HUES6 (cell line): ENCODE data around the gene SELENOW.

ENCODE experiments used
- H3K27ac ChIP-seq: 2 replicates; pipeline ENCODE4 v1.7.0; 2013; ENCODE audit warnings: low read depth, mild to moderate bottlenecking, low read length, inconsistent platforms
- H3K27me3 ChIP-seq: 2 replicates; pipeline ENCODE4 v1.6.1; 2013; ENCODE audit warnings: low read length; ENCODE audit not compliant: control insufficient read depth, insufficient read depth
- H3K36me3 ChIP-seq: 2 replicates; pipeline ENCODE4 v1.6.1; 2013; ENCODE audit warnings: low read length; ENCODE audit not compliant: control insufficient read depth, insufficient read depth
- H3K4me1 ChIP-seq: 2 replicates; pipeline ENCODE4 v1.6.1; 2013; ENCODE audit warnings: low read length; ENCODE audit not compliant: control insufficient read depth, insufficient read depth
- H3K4me3 ChIP-seq: 2 replicates; pipeline ENCODE4 v1.5.1; 2013; ENCODE audit warnings: low read depth, low read length
- H3K9ac ChIP-seq: one replicate; pipeline ENCODE4 v1.6.1; 2013; ENCODE audit warnings: mild to moderate bottlenecking, low read length
- H3K9me3 ChIP-seq: 2 replicates; pipeline ENCODE4 v1.6.1; 2013; ENCODE audit warnings: low read depth, low read length; ENCODE audit not compliant: control insufficient read depth, insufficient read depth

Gene SELENOW

DNA sequence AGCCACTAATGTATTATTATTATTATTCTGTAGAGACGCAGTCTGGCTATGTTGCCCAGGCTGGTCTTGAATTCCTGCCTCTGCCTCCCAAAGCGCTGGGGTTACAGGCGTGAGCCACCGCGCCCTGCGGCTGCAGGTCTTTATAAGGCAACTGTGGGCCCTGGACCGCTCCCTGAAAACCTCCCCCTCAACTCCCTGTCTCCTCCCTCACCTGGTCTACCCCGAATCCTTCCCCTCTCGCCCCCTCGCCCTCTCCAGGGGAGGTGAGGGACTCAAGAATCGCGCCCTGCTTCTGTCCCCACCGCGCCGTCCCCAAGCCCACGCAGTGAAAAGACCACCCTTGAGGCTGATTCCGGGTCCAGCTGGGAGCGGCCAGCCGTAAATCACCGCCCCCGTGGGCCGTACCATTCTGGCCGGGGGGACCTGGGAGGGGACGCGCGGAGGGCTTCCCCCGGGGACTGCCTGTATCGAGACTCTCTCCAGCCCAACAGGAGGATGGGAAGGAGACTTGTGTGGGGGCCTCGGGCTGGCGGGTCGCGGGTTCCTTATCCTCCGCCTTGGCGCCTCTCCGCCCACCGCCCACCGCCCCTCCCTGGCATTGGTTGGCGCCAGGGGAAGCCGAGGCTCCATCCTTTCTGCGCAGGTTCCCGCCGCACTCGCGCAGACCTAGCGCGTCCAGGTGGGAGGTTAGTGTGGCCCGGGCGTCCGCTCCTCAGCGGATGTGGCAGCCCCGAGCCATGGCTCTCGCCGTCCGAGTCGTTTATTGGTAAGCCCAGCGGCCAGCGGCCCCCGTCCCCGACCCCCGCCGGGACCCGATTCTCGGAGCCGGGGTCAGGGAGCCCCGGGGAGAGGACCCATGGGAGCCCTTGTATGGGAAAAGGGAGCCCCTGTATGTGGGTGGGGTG lies at the start of gene SELENOW:
Gene SELENOW, plus strand, starts transcription at position 655 of the 905 bp plus-strand sequence. Its CDS starts 83 bp downstream, at position 738.
- Histone ChIP-seq H3K36me3 (peaks cover 30% of the 10 kb centered on the region), H3K9me3 (no peaks in the 10 kb centered on the region), H3K4me3 (peak within 1 kb of the TSS; percentile 86), H3K27me3 (no peaks in the 10 kb centered on the region), H3K27ac (peak within 1 kb of the TSS; percentile 100), H3K4me1 (peaks cover 20% of the 10 kb centered on the region), H3K9ac (peak within 1 kb of the TSS; percentile 99)

GRCh38 chr19:47729468-47729798 lies 49.1 kb upstream of the SELENOW start:
- H3K4me3 ChIP-seq = peak overlapping the region; percentile 62
- peak overlapping the region; percentile 71; the same call in 1 of the 2 replicates for H3K27ac ChIP-seq
- H3K27me3 ChIP-seq = no peaks in the 10 kb centered on the region
- peaks cover 21% of the 10 kb centered on the region; the same call in 1 of the 2 replicates for H3K36me3 ChIP-seq
- no peaks in the 10 kb centered on the region for H3K9me3 ChIP-seq
- peak overlapping the region; percentile 77 for H3K9ac ChIP-seq
- H3K4me1 ChIP-seq = peaks cover 9% of the 10 kb centered on the region

GRCh38 chr19:47729799-47730520 lies 48.5 kb upstream of the SELENOW start:
- H3K9me3 ChIP-seq = no peaks in the 10 kb centered on the region
- H3K4me3 ChIP-seq = peak overlapping the region; percentile 62
- H3K27me3 ChIP-seq = no peaks in the 10 kb centered on the region
- H3K27ac ChIP-seq = no peak overlapping the region
- H3K9ac ChIP-seq = peak overlapping the region; percentile 77
- H3K36me3 ChIP-seq = peaks cover 21% of the 10 kb centered on the region; the same call in 1 of the 2 replicates
- peaks cover 9% of the 10 kb centered on the region for H3K4me1 ChIP-seq

DNA sequence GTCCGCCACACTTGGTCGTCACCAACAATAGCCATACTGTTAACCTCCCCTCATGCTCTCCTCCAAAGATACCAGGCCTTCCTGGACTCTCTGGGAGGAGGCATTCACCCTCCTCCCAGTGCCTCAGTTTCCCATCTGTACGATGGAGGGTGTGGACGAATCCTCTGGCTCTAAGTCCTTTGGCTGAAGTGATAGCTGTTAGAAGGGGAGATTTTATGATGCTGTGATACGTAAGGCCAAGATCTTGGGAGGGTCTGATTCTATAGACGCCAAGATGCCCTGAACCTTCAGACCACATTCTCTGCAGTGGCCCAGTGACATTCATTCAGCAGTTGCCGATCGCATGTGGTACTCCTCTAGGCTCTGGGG lies 48.0 kb upstream of the SELENOW start:
- no peaks in the 10 kb centered on the region for H3K9me3 ChIP-seq
- H3K4me1 ChIP-seq = peaks cover 9% of the 10 kb centered on the region
- no peak overlapping the region for H3K27ac ChIP-seq
- no peak overlapping the region for H3K9ac ChIP-seq
- H3K4me3 ChIP-seq = no peak overlapping the region
- H3K27me3 ChIP-seq = no peaks in the 10 kb centered on the region
- peaks cover 21% of the 10 kb centered on the region; the same call in 1 of the 2 replicates for H3K36me3 ChIP-seq

- Histone ChIP-seq H3K9me3 (no peaks in the 10 kb centered on the region), H3K9ac (no peak overlapping the region), H3K27ac (no peak overlapping the region), H3K4me1 (peaks cover 9% of the 10 kb centered on the region), H3K4me3 (no peak overlapping the region), H3K27me3 (no peaks in the 10 kb centered on the region), H3K36me3 (peaks cover 17% of the 10 kb centered on the region; the same call in 1 of the 2 replicates)
Measured at GRCh38 chr19:47730910-47731309, 47.6 kb upstream of the SELENOW start.

- peaks cover 9% of the 10 kb centered on the region; the same call in 1 of the 2 replicates for H3K36me3 ChIP-seq
- 0 out of 2 replicates have a peak, but pooled peaks cover 3% of the 10 kb centered on the region for H3K4me1 ChIP-seq
- no peaks in the 10 kb centered on the region for H3K9me3 ChIP-seq
- no peaks in the 10 kb centered on the region for H3K27me3 ChIP-seq
- H3K9ac ChIP-seq = no peak overlapping the region
- no peak overlapping the region for H3K27ac ChIP-seq
- no peak overlapping the region for H3K4me3 ChIP-seq
Measured at GRCh38 chr19:47735131-47735530, 43.4 kb upstream of the SELENOW start.

- Histone ChIP-seq H3K36me3 (peaks cover 14% of the 10 kb centered on the region; the same call in 1 of the 2 replicates), H3K27ac (no peak overlapping the region), H3K27me3 (no peaks in the 10 kb centered on the region), H3K9me3 (no peaks in the 10 kb centered on the region), H3K4me1 (peaks cover 4% of the 10 kb centered on the region), H3K9ac (no peak overlapping the region), H3K4me3 (no peak overlapping the region)
Measured at GRCh38 chr19:47740866-47741519, 37.5 kb upstream of the SELENOW start.

- Histone ChIP-seq H3K4me3 (no peak overlapping the region), H3K27ac (no peak overlapping the region), H3K9ac (no peak overlapping the region), H3K4me1 (peaks cover 4% of the 10 kb centered on the region), H3K9me3 (no peaks in the 10 kb centered on the region), H3K27me3 (no peaks in the 10 kb centered on the region), H3K36me3 (peaks cover 11% of the 10 kb centered on the region)
Measured at GRCh38 chr19:47741544-47742140, 36.9 kb upstream of the SELENOW start.

DNA sequence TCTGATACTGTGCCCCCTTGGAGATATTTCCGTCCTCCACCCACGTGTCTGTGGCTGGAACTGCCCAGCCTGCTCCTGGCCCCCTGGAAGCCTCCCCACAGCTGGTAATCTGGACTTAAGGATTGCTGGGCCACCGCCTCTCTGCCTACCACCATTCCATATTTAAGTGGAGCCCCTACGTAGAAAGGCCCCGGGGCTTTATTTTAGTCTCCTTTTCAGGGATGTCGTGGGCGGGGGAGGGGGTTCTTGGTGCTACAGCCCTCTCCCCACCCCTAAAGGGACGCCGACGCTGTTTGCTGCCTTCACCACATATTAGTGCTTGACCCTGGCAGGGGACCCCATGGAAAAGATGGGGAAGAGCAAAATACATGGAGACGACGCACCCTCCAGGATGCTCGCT lies 35.9 kb upstream of the SELENOW start:
- H3K36me3 ChIP-seq = peaks cover 18% of the 10 kb centered on the region
- H3K4me1 ChIP-seq = peaks cover 4% of the 10 kb centered on the region
- peak overlapping the region; percentile 73 for H3K4me3 ChIP-seq
- peak overlapping the region; percentile 77 for H3K9ac ChIP-seq
- no peak overlapping the region; the same call in 1 of the 2 replicates for H3K27ac ChIP-seq
- H3K9me3 ChIP-seq = no peaks in the 10 kb centered on the region
- H3K27me3 ChIP-seq = no peaks in the 10 kb centered on the region

DNA sequence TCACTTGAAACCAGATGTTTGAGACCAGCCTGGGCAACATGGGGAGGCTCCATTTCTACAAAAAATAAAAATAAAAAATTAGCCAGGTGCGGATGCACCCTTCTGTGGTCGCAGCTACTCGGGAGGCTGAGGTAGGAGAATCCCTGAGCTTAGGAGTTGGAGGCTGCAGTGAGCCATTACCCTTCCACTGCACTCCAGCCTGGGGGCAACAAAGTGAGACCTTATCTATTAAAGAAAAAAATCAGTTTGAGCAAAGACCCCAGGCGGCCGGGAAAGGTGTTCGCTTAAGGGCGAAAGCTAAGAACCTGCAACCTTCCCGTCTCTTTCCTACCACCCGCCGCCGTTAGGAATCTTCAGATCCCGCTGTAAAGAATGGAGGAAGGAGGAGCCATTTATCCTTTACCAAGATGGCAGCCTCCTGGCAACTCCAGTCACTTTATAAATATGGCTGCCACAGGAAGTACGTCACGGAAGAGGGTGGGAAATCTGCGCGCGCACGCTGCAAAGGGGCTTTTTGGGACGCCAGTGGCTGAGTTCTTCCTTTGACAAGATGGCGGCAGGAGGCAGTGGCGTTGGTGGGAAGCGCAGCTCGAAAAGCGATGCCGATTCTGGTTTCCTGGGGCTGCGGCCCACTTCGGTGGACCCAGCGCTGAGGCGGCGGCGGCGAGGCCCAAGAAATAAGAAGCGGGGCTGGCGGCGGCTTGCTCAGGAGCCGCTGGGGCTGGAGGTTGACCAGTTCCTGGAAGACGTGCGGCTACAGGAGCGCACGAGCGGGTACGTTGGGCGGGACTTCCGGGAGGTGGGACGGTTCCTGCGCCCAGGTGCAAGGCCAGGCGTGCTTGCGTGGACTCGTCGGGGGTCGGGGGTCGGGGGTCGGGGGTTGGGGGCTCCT lies 33.2 kb upstream of the SELENOW start, which contains the start of gene NOP53:
Gene NOP53, plus strand, starts transcription at position 537 of the 892 bp plus-strand sequence. Its CDS starts 14 bp downstream, at position 551.
- Histone ChIP-seq H3K36me3 (peaks cover 35% of the 10 kb centered on the region), H3K27me3 (no peaks in the 10 kb centered on the region), H3K4me1 (peaks cover 4% of the 10 kb centered on the region), H3K9ac (peak within 1 kb of the TSS; percentile 98), H3K9me3 (no peaks in the 10 kb centered on the region), H3K27ac (peak within 1 kb of the TSS; percentile 99), H3K4me3 (peak within 1 kb of the TSS; percentile 91)
